GM12878 (cell line): Measurements from ENCODE around the gene AKT3.

Source experiments
- CBFB ChIP-seq: IDR thresholded peaks from 2 replicates; pipeline ENCODE4 v1.6.1; 2016; ENCODE audit warnings: antibody characterized with exemption, low read depth
- CHD1 ChIP-seq: IDR thresholded peaks from 2 replicates; pipeline ENCODE4 v1.6.1; 2012; ENCODE audit warnings: low read depth, low read length, improper control_type of control experiment
- HDAC2 ChIP-seq: fragments of 200-600 bp; sonication (generic); IDR thresholded peaks from 2 replicates; pipeline ENCODE4 v1.6.1; 2017
- POLR2A ChIP-seq: IDR thresholded peaks from 2 replicates; pipeline ENCODE4 v1.6.1; 2011; ENCODE audit warnings: low read depth, mild to moderate bottlenecking, low read length
- SIN3A ChIP-seq: IDR thresholded peaks from 2 replicates; pipeline ENCODE4 v1.6.1; 2012; ENCODE audit warnings: low read depth, low read length, improper control_type of control experiment
- TARDBP ChIP-seq: IDR thresholded peaks from 2 replicates; pipeline ENCODE4 v1.6.1; 2016; ENCODE audit warnings: borderline replicate concordance
- TF ChIP-seq, protein P1 (sequence below), 3 experiments: IDR thresholded peaks in 2 of 3; conservative IDR thresholded peaks in 1 of 3; 2 replicates each; pipeline ENCODE4 v1.5.1; 2011; ENCODE audit warnings: low read depth in 3 of 3, low read length in 3 of 3, mild to moderate bottlenecking in 3 of 3, control low read depth in 2 of 3, moderate library complexity in 2 of 3, inconsistent platforms in 1 of 3, mixed read lengths in 1 of 3; ENCODE audit not compliant: control insufficient read depth in 2 of 3, insufficient read depth in 1 of 3; ENCODE audit errors: extremely low read depth in 1 of 3
- TF ChIP-seq, protein P2 (sequence below): IDR thresholded peaks from 2 replicates; pipeline ENCODE4 v1.6.1; 2012; ENCODE audit warnings: mild to moderate bottlenecking, low read depth, low read length

DNA sequence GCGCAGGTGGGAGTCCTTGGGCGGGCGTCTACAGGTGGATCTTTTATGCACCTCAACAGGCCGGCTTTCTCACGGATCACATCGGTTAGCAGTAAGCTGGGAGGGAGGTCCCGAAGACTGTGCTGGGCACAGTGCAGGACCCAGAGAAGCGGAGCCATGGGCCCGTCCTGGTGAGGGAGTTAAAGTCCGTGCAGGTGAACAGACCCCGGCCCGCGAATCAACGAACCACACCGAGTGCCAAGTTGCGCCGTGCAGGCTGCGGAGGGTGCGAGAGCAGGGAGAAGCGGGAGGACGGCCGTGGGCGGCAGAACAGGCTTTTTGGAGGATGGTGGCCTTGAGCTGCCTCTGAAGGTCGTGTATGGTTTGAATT is 360.9 kb downstream of the AKT3 start:
- TF ChIP-seq TARDBP: no peak
- no peak for TF ChIP-seq SIN3A
- no peak for TF ChIP-seq POLR2A
- no peak for TF ChIP-seq CHD1
- no peak for TF ChIP-seq HDAC2
- TF ChIP-seq, protein P1, sequence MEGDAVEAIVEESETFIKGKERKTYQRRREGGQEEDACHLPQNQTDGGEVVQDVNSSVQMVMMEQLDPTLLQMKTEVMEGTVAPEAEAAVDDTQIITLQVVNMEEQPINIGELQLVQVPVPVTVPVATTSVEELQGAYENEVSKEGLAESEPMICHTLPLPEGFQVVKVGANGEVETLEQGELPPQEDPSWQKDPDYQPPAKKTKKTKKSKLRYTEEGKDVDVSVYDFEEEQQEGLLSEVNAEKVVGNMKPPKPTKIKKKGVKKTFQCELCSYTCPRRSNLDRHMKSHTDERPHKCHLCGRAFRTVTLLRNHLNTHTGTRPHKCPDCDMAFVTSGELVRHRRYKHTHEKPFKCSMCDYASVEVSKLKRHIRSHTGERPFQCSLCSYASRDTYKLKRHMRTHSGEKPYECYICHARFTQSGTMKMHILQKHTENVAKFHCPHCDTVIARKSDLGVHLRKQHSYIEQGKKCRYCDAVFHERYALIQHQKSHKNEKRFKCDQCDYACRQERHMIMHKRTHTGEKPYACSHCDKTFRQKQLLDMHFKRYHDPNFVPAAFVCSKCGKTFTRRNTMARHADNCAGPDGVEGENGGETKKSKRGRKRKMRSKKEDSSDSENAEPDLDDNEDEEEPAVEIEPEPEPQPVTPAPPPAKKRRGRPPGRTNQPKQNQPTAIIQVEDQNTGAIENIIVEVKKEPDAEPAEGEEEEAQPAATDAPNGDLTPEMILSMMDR (IDR thresholded peaks at IDR 0.05 in 2 of 3, conservative IDR thresholded peaks at IDR 0.05 in 1 of 3; ENCODE audit: control insufficient read depth in 2 of 3, extremely low read depth in 1 of 3, insufficient read depth in 1 of 3, low read depth in 3 of 3, low read length in 3 of 3): no peak
- TF ChIP-seq, protein P2, sequence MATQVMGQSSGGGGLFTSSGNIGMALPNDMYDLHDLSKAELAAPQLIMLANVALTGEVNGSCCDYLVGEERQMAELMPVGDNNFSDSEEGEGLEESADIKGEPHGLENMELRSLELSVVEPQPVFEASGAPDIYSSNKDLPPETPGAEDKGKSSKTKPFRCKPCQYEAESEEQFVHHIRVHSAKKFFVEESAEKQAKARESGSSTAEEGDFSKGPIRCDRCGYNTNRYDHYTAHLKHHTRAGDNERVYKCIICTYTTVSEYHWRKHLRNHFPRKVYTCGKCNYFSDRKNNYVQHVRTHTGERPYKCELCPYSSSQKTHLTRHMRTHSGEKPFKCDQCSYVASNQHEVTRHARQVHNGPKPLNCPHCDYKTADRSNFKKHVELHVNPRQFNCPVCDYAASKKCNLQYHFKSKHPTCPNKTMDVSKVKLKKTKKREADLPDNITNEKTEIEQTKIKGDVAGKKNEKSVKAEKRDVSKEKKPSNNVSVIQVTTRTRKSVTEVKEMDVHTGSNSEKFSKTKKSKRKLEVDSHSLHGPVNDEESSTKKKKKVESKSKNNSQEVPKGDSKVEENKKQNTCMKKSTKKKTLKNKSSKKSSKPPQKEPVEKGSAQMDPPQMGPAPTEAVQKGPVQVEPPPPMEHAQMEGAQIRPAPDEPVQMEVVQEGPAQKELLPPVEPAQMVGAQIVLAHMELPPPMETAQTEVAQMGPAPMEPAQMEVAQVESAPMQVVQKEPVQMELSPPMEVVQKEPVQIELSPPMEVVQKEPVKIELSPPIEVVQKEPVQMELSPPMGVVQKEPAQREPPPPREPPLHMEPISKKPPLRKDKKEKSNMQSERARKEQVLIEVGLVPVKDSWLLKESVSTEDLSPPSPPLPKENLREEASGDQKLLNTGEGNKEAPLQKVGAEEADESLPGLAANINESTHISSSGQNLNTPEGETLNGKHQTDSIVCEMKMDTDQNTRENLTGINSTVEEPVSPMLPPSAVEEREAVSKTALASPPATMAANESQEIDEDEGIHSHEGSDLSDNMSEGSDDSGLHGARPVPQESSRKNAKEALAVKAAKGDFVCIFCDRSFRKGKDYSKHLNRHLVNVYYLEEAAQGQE: no peak
- TF ChIP-seq CBFB: no peak
